Fibroblast of skin of scalp (primary cell): ENCODE results near the gene MMD.

Experiments
- DNase-seq: peaks from one replicate; pipeline ENCODE4 v3.0.0-alpha.2; 2013

MMD gene

GRCh38 chr17:55347341-55347740 lies 74.3 kb downstream of the MMD start:
- DNase-seq, result no peak

GRCh38 chr17:55346658-55347057 lies 75.0 kb downstream of the MMD start:
- no peak for DNase-seq

GRCh38 chr17:55345132-55345531 lies 76.5 kb downstream of the MMD start:
- no peak for DNase-seq

- DNase-seq, result no peak
Observed at GRCh38 chr17:55344514-55344997, 77.1 kb downstream of the MMD start.

- no peak for DNase-seq
Observed at GRCh38 chr17:55343900-55344513, 77.6 kb downstream of the MMD start.

GRCh38 chr17:55342800-55343585 lies 78.6 kb downstream of the MMD start:
- no peak for DNase-seq
